CD4-positive, alpha-beta T cell (primary cell): ENCODE measurements around the gene HECTD1. TPM values are rescaled to one million over a fixed set of nuclear protein-coding genes. Genes with fewer than 3 reads are reported as not detected.

Source experiments
- ATAC-seq: fragments of 200-7000 bp; cut with Tn5 transposase; one replicate; pipeline ENCODE4 v1.10.0; 2022; ENCODE audit warnings: mild to moderate bottlenecking; ENCODE audit not compliant: poor library complexity
- CTCF ChIA-PET: fragments of 350-600 bp; sonication (Branson Sonifier 250); formaldehyde crosslinking; loops from one replicate; lab custom pipeline; 2021; ENCODE audit warnings: antibody characterized with exemption, inconsistent platforms; lab: Charles Lee
- POLR2A ChIA-PET: fragments of 350-600 bp; sonication (Branson Sonifier 250); formaldehyde crosslinking; loops from one replicate; lab custom pipeline; 2021; ENCODE audit warnings: antibody characterized with exemption, inconsistent platforms; lab: Charles Lee
- DNase-seq, 14 experiments: peaks; one replicate each; pipeline ENCODE4 v3.0.0-alpha.2; 2013 to 2020; ENCODE audit warnings: mixed read lengths in 2 of 14
- H3K27ac ChIP-seq, 2 donors: one replicate each; pipeline versions ENCODE4 v1.5.1 to v1.7.0; 2013; ENCODE audit warnings: low read length in 2 of 2, low read depth in 1 of 2, mild to moderate bottlenecking in 1 of 2
- H3K27me3 ChIP-seq, 2 experiments: 1 replicate in 1 of 2; 2 replicates in 1 of 2; pipeline versions ENCODE4 v1.6.1 to v1.7.0; 2013; ENCODE audit warnings: low read length in 2 of 2, control low read depth in 1 of 2, mild to moderate bottlenecking in 1 of 2, moderate library complexity in 1 of 2; ENCODE audit not compliant: insufficient read depth in 2 of 2, control insufficient read depth in 1 of 2
- H3K36me3 ChIP-seq: one replicate; pipeline ENCODE4 v1.6.1; 2013; ENCODE audit warnings: low read length, control low read depth; ENCODE audit not compliant: insufficient read depth
- H3K4me1 ChIP-seq: one replicate; pipeline ENCODE4 v1.6.1; 2013; ENCODE audit warnings: low read length, control low read depth; ENCODE audit not compliant: insufficient read depth
- H3K4me3 ChIP-seq: one replicate; pipeline ENCODE4 v1.5.1; 2013; ENCODE audit warnings: mild to moderate bottlenecking, low read length, moderate library complexity
- H3K9me3 ChIP-seq, 2 experiments: 1 replicate in 1 of 2; 2 replicates in 1 of 2; pipeline versions ENCODE4 v1.6.1 to v1.7.0; 2013; ENCODE audit warnings: low read length in 2 of 2, mild to moderate bottlenecking in 2 of 2, control low read depth in 1 of 2, moderate library complexity in 1 of 2; ENCODE audit not compliant: control insufficient read depth in 1 of 2, insufficient read depth in 1 of 2
- H3K27ac Mint-ChIP-seq: one replicate; pipeline ENCODE4 v1.8.0; 2020; ENCODE audit warnings: mixed read lengths
- H3K27me3 Mint-ChIP-seq: one replicate; pipeline ENCODE4 v1.8.0; 2021; ENCODE audit warnings: mixed read lengths
- H3K36me3 Mint-ChIP-seq: one replicate; pipeline ENCODE4 v1.8.0; 2021; ENCODE audit warnings: low read depth, mixed read lengths
- H3K4me1 Mint-ChIP-seq: one replicate; pipeline ENCODE4 v1.8.0; 2021; ENCODE audit warnings: low read depth, mixed read lengths
- H3K4me3 Mint-ChIP-seq: one replicate; pipeline ENCODE4 v1.8.0; 2020; ENCODE audit warnings: mild to moderate bottlenecking, mixed read lengths
- H3K9me3 Mint-ChIP-seq: one replicate; pipeline ENCODE4 v1.8.0; 2020; ENCODE audit warnings: mixed read lengths
- intact Hi-C, 2 experiments: fragments of 100-400 bp; cut with DNase I in 1 of 2; cut with micrococcal nuclease in 1 of 2; formaldehyde crosslinking; loops; one replicate each; pipeline versions ENCODE4 v1.15.1 to v1.9.0; 2023 to 2025; cut with DNase I, micrococcal nuclease
- total RNA-seq, 174 experiments: library from RNA in 2 of 174; stranded (reverse) in 2 of 174; gene quantifications; one replicate each; pipeline ENCODE4 v1.2.3 and lab custom pipeline; 2021 to 2026
- TF ChIP-seq, protein P1 (sequence below): fragments of 200-600 bp; IDR thresholded peaks from one replicate; pipeline ENCODE4 v1.8.0; 2022; ENCODE audit warnings: antibody characterized with exemption, mild to moderate bottlenecking

The HECTD1 gene
- total RNA-seq, 2 experiments from 2014 or later = 162 to 168 TPM

DNA sequence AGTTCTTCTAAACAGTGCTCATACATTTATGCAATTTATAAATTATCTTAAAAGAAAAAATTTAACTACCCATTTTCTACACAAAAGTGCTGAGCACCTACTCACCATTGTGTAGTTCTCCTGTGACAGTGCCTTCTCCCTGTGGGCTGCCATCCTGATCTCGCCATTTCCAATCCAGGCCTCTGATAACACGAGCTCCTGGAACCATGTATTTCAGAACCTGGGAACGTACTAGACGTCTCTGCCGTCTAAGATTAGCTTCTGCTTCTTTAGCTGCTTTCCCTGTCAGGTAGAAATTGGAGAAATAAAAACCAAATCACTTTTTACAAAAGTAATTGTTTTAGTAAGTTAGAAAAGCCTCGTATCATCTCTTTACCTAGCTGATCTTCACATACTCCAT is 74.5 kb downstream of the HECTD1 start:
- Histone ChIP-seq H3K27ac (no peak overlapping the region), H3K4me1 (peaks cover 11% of the 10 kb centered on the region), H3K9me3 (no peaks in the 10 kb centered on the region), H3K27me3 (no peaks in the 10 kb centered on the region), H3K36me3 (peaks cover 75% of the 10 kb centered on the region), H3K4me3 (no peak overlapping the region)
- ATAC-seq = no peak
- Mint-ChIP-seq H3K4me3 (no peak overlapping the region), H3K36me3 (peaks cover 84% of the 10 kb centered on the region), H3K27me3 (no peaks in the 10 kb centered on the region), H3K27ac (no peak overlapping the region), H3K9me3 (no peaks in the 10 kb centered on the region), H3K4me1 (peaks cover 20% of the 10 kb centered on the region)
- POLR2A ChIA-PET = no interaction called here
- TF ChIP-seq, protein P1, sequence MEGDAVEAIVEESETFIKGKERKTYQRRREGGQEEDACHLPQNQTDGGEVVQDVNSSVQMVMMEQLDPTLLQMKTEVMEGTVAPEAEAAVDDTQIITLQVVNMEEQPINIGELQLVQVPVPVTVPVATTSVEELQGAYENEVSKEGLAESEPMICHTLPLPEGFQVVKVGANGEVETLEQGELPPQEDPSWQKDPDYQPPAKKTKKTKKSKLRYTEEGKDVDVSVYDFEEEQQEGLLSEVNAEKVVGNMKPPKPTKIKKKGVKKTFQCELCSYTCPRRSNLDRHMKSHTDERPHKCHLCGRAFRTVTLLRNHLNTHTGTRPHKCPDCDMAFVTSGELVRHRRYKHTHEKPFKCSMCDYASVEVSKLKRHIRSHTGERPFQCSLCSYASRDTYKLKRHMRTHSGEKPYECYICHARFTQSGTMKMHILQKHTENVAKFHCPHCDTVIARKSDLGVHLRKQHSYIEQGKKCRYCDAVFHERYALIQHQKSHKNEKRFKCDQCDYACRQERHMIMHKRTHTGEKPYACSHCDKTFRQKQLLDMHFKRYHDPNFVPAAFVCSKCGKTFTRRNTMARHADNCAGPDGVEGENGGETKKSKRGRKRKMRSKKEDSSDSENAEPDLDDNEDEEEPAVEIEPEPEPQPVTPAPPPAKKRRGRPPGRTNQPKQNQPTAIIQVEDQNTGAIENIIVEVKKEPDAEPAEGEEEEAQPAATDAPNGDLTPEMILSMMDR = no peak
- intact Hi-C loops = no loop called here
- DNase-seq = no peak
- CTCF ChIA-PET = no interaction called here

DNA sequence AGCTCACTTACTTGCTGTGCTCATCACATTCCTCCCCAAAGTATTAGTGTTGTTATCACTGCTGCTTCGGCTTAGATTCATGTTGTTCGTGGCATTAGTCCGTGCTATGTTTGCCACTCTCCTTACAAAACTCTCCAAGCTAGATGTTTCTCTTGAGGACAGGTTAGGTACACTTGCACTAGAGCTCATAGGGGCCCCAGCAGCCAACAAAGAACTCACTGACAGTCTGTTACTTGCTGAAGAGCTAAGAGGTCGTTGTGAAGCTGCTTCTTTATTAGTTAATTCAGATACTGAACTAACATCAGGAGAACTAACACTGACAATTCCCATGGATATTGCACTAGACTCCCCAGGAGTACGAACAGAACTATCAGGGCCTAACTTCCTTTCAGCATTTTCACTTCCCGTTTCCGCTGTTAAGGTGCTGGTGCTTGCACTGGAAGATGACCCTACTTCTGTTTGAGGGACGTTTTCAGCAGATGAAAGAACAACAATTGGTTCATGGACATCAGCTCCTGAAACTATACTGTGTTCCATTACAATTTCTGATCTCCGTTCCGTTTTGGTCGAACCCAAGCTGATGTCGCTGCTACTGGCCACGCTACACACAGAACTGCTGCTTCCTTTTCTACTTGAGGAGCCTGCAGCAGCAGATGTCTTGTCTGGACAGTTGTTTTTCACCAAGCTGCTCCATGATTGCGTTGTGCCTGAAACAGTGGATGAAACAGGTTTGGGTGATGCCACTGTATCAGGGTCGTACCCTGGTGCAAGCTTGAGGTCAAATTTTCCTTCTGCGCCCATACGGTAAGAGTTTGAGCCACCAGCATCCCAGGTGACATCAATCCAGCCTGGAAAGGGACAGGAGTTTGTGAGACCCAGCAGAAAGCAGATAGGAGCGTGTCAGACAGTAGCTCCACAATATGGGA is 78.7 kb downstream of the HECTD1 start:
- no peak overlapping the region for H3K4me3 ChIP-seq
- no peak for ATAC-seq
- peaks cover 48% of the 10 kb centered on the region for H3K36me3 ChIP-seq
- H3K9me3 ChIP-seq = no peaks in the 10 kb centered on the region
- no peaks in the 10 kb centered on the region for H3K27me3 ChIP-seq
- Mint-ChIP-seq H3K4me1 (peaks cover 42% of the 10 kb centered on the region), H3K4me3 (no peak overlapping the region), H3K9me3 (no peaks in the 10 kb centered on the region), H3K27ac (peak overlapping the region; percentile 34), H3K36me3 (peaks cover 74% of the 10 kb centered on the region), H3K27me3 (no peaks in the 10 kb centered on the region)
- intact Hi-C loops = loop anchor here in 1 of 2 experiments (5.0 kb wide), 1 partner anchor 228 kb away; no protein-coding TSS in a partner anchor
- DNase-seq = peak in 2 of 14 experiments; percentile 16 to 20
- TF ChIP-seq, protein P1 = no peak
- peak overlapping the region in 1 of 2 donors; percentile 19 for H3K27ac ChIP-seq
- peaks cover 20% of the 10 kb centered on the region for H3K4me1 ChIP-seq
- POLR2A ChIA-PET = interaction anchor here (2.7 kb wide), 1 partner anchor 79 kb away, joined by 18 read pairs; the partner anchor contains the start of gene HECTD1
- CTCF ChIA-PET = interaction anchor here (1.0 to 1.2 kb wide), 2 partner anchors 15 to 79 kb away, joined by 3 to 6 read pairs; partner anchors contain the start of gene HECTD1

DNA sequence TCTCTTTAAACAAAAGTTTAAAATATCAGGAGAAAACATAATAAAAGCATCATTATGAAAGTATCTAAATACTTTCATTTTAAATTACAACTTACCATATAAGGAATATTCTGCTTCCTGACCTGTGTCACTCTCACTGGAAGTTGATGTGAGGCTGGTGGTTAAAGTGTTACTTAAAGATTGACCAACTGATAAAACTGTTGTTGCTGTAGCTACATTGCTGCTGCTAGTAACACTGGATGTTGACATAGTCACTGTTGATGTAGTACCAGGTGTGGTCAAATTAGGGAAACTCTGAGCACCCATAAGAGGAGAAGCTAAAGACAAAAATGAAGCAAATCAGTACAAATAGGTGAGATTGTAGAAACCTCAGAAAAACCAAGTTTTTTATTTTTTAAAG is 79.9 kb downstream of the HECTD1 start:
- peak overlapping the region; percentile 34 for H3K27ac Mint-ChIP-seq
- Histone ChIP-seq H3K27ac (peak overlapping the region in 1 of 2 donors; percentile 19), H3K4me1 (peaks cover 20% of the 10 kb centered on the region), H3K4me3 (no peak overlapping the region), H3K36me3 (peaks cover 38% of the 10 kb centered on the region), H3K27me3 (no peaks in the 10 kb centered on the region), H3K9me3 (no peaks in the 10 kb centered on the region)
- H3K4me3 Mint-ChIP-seq = peak overlapping the region; percentile 21
- TF ChIP-seq, protein P1 = no peak
- peaks cover 51% of the 10 kb centered on the region for H3K4me1 Mint-ChIP-seq
- ChIA-PET CTCF (interaction anchor here (1.0 to 1.2 kb wide), 3 partner anchors 10 to 232 kb away, joined by 3 to 6 read pairs (median 3); partner anchors contain the start of gene HECTD1), POLR2A (interaction anchor here (0.6 to 2.7 kb wide), 3 partner anchors 80 to 202 kb away, joined by 3 to 18 read pairs (median 4); partner anchors contain the start of genes HECTD1 and STRN3)
- peak in 5 of 14 experiments; percentile 9 to 92 (median 83) for DNase-seq
- H3K9me3 Mint-ChIP-seq = no peaks in the 10 kb centered on the region
- ATAC-seq = peak; percentile 80
- H3K36me3 Mint-ChIP-seq = peaks cover 73% of the 10 kb centered on the region
- H3K27me3 Mint-ChIP-seq = no peaks in the 10 kb centered on the region
- intact Hi-C loops = loop anchor here in 1 of 2 experiments (2.0 to 5.0 kb wide), 2 partner anchors 81 to 230 kb away; no protein-coding TSS in a partner anchor
